ENCODE results near the gene LHFPL2.
A peak's percentile ranks its signal among the peaks of the same experiment; 100 is the strongest.

Gene LHFPL2

GRCh38 chr5:78505860-78506259 lies 142.7 kb downstream of the LHFPL2 start:
- no peak for DNase-seq (ENCODE audit: low spot score)

DNA sequence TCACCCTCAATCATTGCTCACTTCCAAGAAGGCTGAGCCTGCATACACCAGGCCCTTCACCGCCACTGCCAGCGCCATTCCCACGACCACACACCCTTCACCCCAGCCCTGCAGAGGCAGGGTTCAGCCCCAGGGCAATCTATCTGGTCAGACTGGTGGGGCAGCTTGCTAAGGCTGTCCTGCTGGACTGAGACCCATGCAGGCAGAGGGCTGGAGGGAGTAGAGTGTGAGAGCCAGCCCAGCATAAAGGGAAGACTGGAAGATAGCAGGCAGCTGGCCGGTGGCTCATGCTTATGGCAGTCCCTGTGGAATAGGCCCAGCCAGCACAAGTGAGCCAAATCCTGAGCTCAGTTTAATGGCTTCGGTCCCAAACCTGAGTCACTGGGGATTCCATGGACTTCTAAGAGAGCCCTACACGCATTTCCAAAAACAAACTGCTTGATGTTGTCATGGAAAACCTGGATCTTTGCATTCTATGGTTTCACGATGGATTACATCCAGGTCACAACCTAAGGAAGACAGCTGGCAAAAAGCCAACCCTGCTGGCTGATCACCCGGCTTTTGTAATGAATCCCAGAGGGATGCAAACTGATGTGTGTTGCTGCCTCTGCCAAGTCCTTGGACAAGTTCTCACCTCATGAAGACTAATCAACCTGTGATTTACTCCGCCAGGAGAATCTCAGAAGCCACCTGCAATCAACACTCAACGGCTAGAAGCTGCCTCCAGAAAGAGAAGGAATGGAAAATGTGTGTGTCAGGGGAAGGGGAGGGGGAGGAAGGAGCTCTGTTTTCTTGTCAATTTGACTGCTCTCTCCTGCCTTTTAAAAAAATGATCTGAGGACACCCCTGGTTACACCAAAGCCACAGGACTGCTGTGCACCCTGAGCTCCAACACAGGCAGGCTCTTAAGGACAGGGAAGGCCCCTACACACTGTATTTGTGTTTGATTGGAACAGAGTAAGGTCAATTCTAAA lies 143.6 kb downstream of the LHFPL2 start:
- DNase-seq (ENCODE audit: low spot score), result peak; percentile 62

DNA sequence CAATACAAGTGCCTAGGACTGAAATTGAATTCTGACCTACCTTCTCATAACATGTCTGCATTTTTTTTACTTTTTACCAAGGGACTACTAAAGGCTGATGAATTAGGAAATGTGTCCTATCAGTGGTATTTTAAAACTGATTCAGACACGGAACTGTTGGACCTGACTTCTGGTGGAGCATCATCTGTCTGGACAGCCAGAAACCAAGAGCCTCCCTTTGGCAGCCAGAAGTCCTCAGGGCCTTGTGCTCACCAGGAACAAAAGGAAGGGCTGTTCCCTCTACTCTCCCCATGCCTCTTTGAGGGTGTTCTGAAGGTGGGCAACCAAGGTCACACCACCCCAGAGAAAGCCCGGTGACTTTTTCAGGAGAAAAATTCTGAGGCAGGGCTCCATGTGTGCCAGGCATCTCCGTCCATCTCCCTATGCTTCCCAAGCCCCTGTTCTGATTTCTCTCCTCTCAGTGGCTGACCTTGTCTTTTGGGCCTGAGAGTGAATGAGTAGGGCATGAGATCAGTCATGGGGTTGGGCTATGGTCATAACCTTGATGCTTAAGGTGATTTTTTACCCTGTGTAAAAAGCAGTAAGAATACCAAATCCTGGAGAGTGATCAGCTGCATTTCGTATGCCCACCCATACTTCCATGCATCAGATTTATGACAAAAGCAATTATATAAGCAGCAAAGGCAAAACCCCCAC lies 144.5 kb downstream of the LHFPL2 start:
- no peak for DNase-seq (ENCODE audit: low spot score)

GRCh38 chr5:78501411-78502352 lies 146.9 kb downstream of the LHFPL2 start:
- no peak for DNase-seq (ENCODE audit: low spot score)

DNA sequence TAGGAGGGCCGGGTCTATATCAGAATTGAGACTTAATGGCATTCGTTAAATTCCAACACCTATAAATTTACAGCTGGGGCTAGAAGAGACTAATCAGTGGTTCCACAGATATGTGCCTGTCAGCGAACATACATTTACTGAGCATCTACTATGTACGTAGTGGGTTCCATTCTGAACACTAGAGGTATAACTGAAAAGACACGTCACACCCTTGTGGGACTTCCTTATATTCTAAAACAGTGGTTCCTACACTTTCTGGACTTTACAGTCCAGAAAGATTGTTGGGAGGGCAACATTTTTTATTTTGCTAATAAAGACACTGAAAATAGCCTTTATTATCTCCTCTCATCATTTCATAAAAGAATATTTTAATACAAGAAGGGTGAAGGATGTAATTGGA lies 147.7 kb downstream of the LHFPL2 start:
- no peak for DNase-seq (ENCODE audit: low spot score)

GRCh38 chr5:78500028-78500427 lies 148.5 kb downstream of the LHFPL2 start:
- DNase-seq (ENCODE audit: low spot score), result no peak

- DNase-seq (ENCODE audit: low spot score), result no peak
These were observed 149.1 kb downstream of the LHFPL2 start for GRCh38 chr5:78499485-78499884.

GRCh38 chr5:78497573-78498533 lies 150.7 kb downstream of the LHFPL2 start:
- no peak for DNase-seq (ENCODE audit: low spot score)

- no peak for DNase-seq (ENCODE audit: low spot score)
These were observed 152.2 kb downstream of the LHFPL2 start for GRCh38 chr5:78496373-78496772.

- no peak for DNase-seq (ENCODE audit: low spot score)
These were observed 152.8 kb downstream of the LHFPL2 start for GRCh38 chr5:78495800-78496199.

GRCh38 chr5:78492650-78493049 lies 155.9 kb downstream of the LHFPL2 start:
- DNase-seq (ENCODE audit: low spot score), result no peak

DNA sequence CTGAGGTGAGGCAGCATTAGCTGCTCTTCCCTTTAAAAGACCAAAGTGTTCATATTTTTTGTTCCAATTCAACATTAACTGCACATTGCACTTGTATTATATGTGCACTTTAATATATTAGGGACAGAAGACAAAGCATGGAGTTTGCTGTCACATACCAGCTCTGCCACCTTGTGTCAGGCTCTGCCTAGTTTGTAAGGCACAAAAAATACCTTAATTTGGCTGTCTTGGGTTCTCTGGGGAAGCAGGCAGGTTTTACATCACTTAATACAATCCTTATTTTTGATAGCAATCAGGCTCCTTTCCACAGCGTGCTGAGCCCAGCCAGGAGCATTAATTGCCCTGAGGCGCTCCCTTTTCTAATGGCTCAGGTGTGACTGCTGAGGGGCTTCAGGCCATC lies 156.3 kb downstream of the LHFPL2 start:
- DNase-seq (ENCODE audit: low spot score), result no peak

- DNase-seq (ENCODE audit: low spot score), result no peak
These were observed 157.7 kb downstream of the LHFPL2 start for GRCh38 chr5:78490709-78491485.

DNA sequence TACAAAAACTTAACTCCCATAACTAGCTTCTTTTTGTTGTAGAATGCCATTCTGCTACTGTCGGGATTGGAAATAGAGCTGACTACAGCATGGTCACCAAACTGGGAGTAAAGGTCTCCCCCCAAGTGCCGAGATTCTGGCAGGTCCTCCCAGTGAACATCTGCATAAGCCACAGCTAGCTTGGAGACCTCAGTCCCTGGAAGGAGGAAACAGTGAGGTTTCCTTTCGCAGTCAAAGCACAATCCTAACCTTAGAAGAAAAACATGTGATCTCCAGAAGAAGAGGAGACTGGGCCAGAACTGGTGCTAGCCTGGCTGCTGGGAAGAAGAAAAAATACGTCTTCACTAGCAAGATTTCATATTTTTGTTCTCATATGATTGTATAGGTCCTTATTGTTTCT lies 160.7 kb downstream of the LHFPL2 start:
- no peak for DNase-seq (ENCODE audit: low spot score)

GRCh38 chr5:78486218-78486617 lies 162.4 kb downstream of the LHFPL2 start:
- no peak for DNase-seq (ENCODE audit: low spot score)

DNA sequence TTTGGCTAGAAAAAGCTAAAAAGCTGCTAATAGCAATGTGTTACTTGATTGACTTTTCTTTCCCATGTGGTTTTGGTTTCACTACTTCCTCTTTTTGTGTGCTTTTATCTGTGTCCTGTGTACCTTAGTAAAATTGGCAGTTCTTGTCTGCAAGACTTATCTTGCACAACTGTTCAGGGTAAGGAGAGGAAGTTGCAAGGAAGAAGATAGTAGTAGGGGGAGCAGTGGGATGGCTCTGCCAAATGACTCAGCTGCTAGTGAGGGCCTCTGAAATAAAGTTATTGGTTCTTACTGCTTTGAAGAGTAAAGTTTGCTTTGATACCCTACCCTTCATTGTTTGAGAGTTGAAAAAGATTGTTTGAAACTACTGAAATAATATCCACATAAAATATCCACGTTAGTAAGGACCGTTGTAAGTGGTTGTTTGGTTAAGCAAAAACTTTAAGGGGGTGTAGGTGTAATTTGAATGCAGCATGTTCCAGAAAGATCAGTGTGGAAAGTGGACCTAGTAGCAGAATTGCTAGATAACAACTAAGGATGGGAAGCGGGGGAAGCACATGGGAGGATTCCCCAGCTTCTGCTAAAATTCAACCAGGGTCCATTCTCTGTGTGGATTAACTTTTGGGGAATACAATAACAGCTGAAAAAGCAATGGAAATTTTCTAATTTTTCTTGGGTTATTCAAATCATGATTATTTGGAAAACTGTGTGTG lies 164.6 kb downstream of the LHFPL2 start:
- DNase-seq (ENCODE audit: low spot score), result no peak

DNA sequence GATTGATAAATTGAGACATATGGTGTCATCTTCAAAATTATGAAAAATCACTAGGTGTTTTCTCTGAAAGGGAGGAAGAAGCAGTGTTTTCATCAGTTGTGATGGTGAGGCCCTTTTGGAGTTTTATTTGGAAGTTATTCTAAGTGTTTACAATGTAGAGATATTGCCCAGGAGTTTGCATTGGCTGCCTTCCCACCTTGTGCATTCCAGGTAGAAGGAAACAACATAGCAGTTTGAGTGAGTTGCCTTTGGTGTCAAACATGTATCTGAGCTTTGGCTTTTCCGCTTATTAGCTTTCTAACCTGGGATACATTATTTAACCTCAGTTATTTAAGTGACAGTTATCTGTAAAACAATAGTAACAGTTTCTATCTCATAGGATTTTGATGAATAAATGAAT lies 165.6 kb downstream of the LHFPL2 start:
- no peak for DNase-seq (ENCODE audit: low spot score)

DNA sequence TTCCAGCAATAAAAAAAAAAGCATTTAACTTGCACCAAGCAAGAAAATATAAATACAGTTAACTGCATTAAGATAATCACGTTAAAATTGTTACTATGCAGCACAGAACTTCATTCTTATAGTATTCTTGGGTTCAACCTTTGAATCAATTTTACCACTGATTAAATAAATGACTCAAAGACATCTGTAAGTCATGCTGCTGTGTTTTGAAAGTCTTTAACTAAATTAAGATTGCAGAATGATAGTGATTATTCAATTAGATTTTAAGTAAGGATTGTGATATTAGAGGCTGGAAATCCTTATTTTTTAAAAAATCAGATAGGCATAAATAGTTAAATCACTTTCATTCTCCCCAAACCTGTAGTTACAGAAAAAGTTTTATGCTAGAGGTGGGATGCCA lies 171.8 kb downstream of the LHFPL2 start:
- DNase-seq (ENCODE audit: low spot score), result no peak

DNA sequence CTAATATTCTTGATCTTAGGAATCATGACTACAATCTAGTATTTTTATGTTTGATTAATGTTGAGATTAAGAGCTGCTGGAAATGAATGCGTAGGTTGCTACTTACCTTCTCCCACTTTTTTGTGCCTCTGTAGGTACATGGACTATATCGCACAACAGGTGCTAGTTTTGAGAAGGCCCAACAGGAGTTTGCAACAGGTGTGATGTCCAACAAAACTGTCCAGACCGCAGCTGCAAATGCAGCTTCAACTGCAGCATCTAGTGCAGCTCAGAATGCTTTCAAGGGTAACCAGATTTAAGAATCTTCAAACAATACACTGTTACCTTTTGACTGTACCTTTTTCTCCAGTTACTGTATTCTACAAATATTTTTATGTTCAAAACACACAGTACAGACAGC lies 173.2 kb downstream of the LHFPL2 start:
- no peak for DNase-seq (ENCODE audit: low spot score)
